HCT116 (cell line): ENCODE results near the gene UPF1. TPM values are rescaled to one million over a fixed set of nuclear protein-coding genes. Genes with fewer than 3 reads are reported as not detected.

Experiments
- ATAC-seq: fragments of 200-7000 bp; cut with Tn5 transposase; 2 replicates; pipeline ENCODE4 v1.9.1; 2020; ENCODE audit warnings: mild to moderate bottlenecking, moderate library complexity
- BruUV-seq: library from RNA; stranded (reverse); fragments of 400-500 nt; replicated peaks from 2 replicates; lab custom pipeline; 2021; lab: Mats Ljungman, UMichigan
- CTCF ChIA-PET: fragments of 300-600 bp; sonication (Branson Sonifier 250); formaldehyde crosslinking; loops from one replicate; lab custom pipeline; 2021; ENCODE audit warnings: antibody characterized with exemption; lab: Charles Lee
- POLR2A ChIA-PET: fragments of 300-600, 350-600 bp; sonication (Branson Sonifier 250); formaldehyde crosslinking; loops from one replicate; lab custom pipeline; 2021; ENCODE audit warnings: antibody characterized with exemption; lab: Charles Lee
- RAD21 ChIA-PET, 2 experiments: fragments of 300-600 bp; sonication (Branson Sonifier 250); formaldehyde crosslinking; loops; one replicate each; lab custom pipeline; 2023; ENCODE audit warnings: low total read pairs in 2 of 2; ENCODE audit not compliant: uncharacterized antibody in 2 of 2, unreplicated experiment in 2 of 2, low non-redundant PET in 1 of 2; lab: Charles Lee
- DNase-seq: peaks from one replicate; pipeline ENCODE4 v3.0.0-alpha.2; 2010; ENCODE audit warnings: low read depth, low spot score
- H2AFZ ChIP-seq: fragments of 200-600 bp; shearing (Covaris generic), sonication (generic); 2 replicates; pipeline ENCODE4 v1.6.1; 2017; ENCODE audit warnings: low read depth, mixed run types, mixed read lengths, antibody characterized with exemption, low read length; ENCODE audit not compliant: poor library complexity, severe bottlenecking
- H3K27ac ChIP-seq: 2 replicates; pipeline ENCODE4 v1.5.1; 2012; ENCODE audit warnings: low read depth, low read length
- H3K27me3 ChIP-seq: fragments of 200-600 bp; sonication (generic); 2 replicates; pipeline ENCODE4 v1.6.1; 2016; ENCODE audit warnings: mixed run types, low read length, mixed read lengths; ENCODE audit not compliant: insufficient read depth
- H3K36me3 ChIP-seq, 2 experiments: fragments of 200-500 bp in 1 of 2; fragments of 200-600 bp in 1 of 2; sonication (Bioruptor generic) in 1 of 2; sonication (generic) in 1 of 2; 2 replicates each; pipeline versions ENCODE4 v1.5.1 to v1.6.1; 2014 to 2016; ENCODE audit warnings: low read length in 2 of 2, inconsistent platforms in 1 of 2, mixed read lengths in 1 of 2, mixed run types in 1 of 2; ENCODE audit not compliant: insufficient read depth in 2 of 2, control insufficient read depth in 1 of 2
- H3K4me1 ChIP-seq, 2 experiments: fragments of 200-600 bp in 1 of 2; sonication (generic) in 1 of 2; 2 replicates each; pipeline versions ENCODE4 v1.5.1 to v1.6.1; 2012 to 2017; ENCODE audit warnings: low read length in 2 of 2, inconsistent platforms in 1 of 2, mild to moderate bottlenecking in 1 of 2, mixed read lengths in 1 of 2, mixed run types in 1 of 2, moderate library complexity in 1 of 2; ENCODE audit not compliant: insufficient read depth in 2 of 2, control insufficient read depth in 1 of 2
- H3K4me2 ChIP-seq: fragments of 200-600 bp; sonication (generic); 2 replicates; pipeline ENCODE4 v1.6.1; 2017; ENCODE audit warnings: mixed run types, low read length, mixed read lengths
- H3K4me3 ChIP-seq, 2 experiments: fragments of 200-600 bp in 1 of 2; sonication (generic) in 1 of 2; replicated peaks in 1 of 2; 2 replicates each; pipeline ENCODE4 v1.5.1; 2011 to 2016; ENCODE audit warnings: low read length in 2 of 2, control low read depth in 1 of 2, low read depth in 1 of 2, mild to moderate bottlenecking in 1 of 2, mixed read lengths in 1 of 2, mixed run types in 1 of 2
- H3K79me2 ChIP-seq: fragments of 200-600 bp; sonication (generic); 2 replicates; pipeline ENCODE4 v1.6.1; 2017; ENCODE audit warnings: mild to moderate bottlenecking, mixed run types, low read length, moderate library complexity, mixed read lengths; ENCODE audit not compliant: insufficient read depth
- H3K9ac ChIP-seq: fragments of 200-600 bp; sonication (generic); 2 replicates; pipeline ENCODE4 v1.6.1; 2016; ENCODE audit warnings: low read length, mixed read lengths
- H3K9me2 ChIP-seq: fragments of 200-600 bp; sonication (generic), shearing (Covaris generic); 2 replicates; pipeline ENCODE4 v1.6.1; 2017; ENCODE audit warnings: mixed run types, mild to moderate bottlenecking, moderate library complexity; ENCODE audit not compliant: insufficient read depth
- H3K9me3 ChIP-seq, 2 experiments: fragments of 200-500 bp in 1 of 2; fragments of 200-600 bp in 1 of 2; sonication (Bioruptor generic) in 1 of 2; sonication (generic) in 1 of 2; 2 replicates each; pipeline ENCODE4 v1.6.1; 2014 to 2017; ENCODE audit warnings: low read length in 2 of 2, mixed read lengths in 2 of 2, inconsistent platforms in 1 of 2, low read depth in 1 of 2, mild to moderate bottlenecking in 1 of 2, mixed run types in 1 of 2, moderate library complexity in 1 of 2; ENCODE audit not compliant: control insufficient read depth in 1 of 2, insufficient read depth in 1 of 2
- H4K20me1 ChIP-seq: fragments of 200-600 bp; sonication (generic), shearing (Covaris generic); 2 replicates; pipeline ENCODE4 v1.6.1; 2017; ENCODE audit warnings: mixed run types, mild to moderate bottlenecking, moderate library complexity; ENCODE audit not compliant: insufficient read depth
- CBX3 ChIP-seq: IDR thresholded peaks from 2 replicates; pipeline ENCODE4 v1.6.1; 2012; ENCODE audit warnings: low read depth
- CEBPB ChIP-seq: IDR thresholded peaks from 2 replicates; pipeline ENCODE4 v1.6.1; 2012; ENCODE audit warnings: low read depth
- EGR1 ChIP-seq: IDR thresholded peaks from 2 replicates; pipeline ENCODE4 v1.6.1; 2012; ENCODE audit warnings: low read depth
- ELF1 ChIP-seq: IDR thresholded peaks from 2 replicates; pipeline ENCODE4 v1.6.1; 2012; ENCODE audit warnings: low read depth, borderline replicate concordance
- EZH2 ChIP-seq: fragments of 200-600 bp; sonication (generic); IDR thresholded peaks from 2 replicates; pipeline ENCODE4 v1.6.1; 2017; ENCODE audit warnings: antibody characterized with exemption, mixed run types
- EZH2phosphoT487 ChIP-seq: fragments of 200-600 bp; IDR thresholded peaks from 2 replicates; pipeline ENCODE4 v1.6.1; 2018; ENCODE audit warnings: antibody characterized with exemption, borderline replicate concordance
- JUND ChIP-seq: IDR thresholded peaks from 2 replicates; pipeline ENCODE4 v1.6.1; 2012
- POLR2AphosphoS5 ChIP-seq: IDR thresholded peaks from 2 replicates; pipeline ENCODE4 v1.6.1; 2011; ENCODE audit warnings: mild to moderate bottlenecking, low read depth, low read length, moderate library complexity
- RAD21 ChIP-seq: IDR thresholded peaks from 2 replicates; pipeline ENCODE4 v1.6.1; 2012; ENCODE audit warnings: low read depth, mild to moderate bottlenecking
- SIN3A ChIP-seq: IDR thresholded peaks from 2 replicates; pipeline ENCODE4 v1.6.1; 2012; ENCODE audit warnings: low read depth
- SP1 ChIP-seq: IDR thresholded peaks from 2 replicates; pipeline ENCODE4 v1.6.1; 2012; ENCODE audit warnings: low read depth
- YY1 ChIP-seq: IDR thresholded peaks from 2 replicates; pipeline ENCODE4 v1.6.1; 2011; ENCODE audit warnings: low read length, low read depth, moderate library complexity, mild to moderate bottlenecking; ENCODE audit not compliant: insufficient replicate concordance; ENCODE audit errors: extremely low read depth
- ZNF274 ChIP-seq: fragments of 200-500 bp; sonication (Bioruptor generic); IDR thresholded peaks from 2 replicates; pipeline ENCODE4 v1.6.1; 2014; ENCODE audit warnings: mild to moderate bottlenecking, low read depth, low read length, inconsistent platforms
- intact Hi-C: fragments of 100-400 bp; cut with micrococcal nuclease; formaldehyde crosslinking; loops from 2 replicates; pipeline ENCODE4 v1.10.0; 2022
- total RNA-seq: library from RNA; stranded (reverse); gene quantifications from one replicate; pipeline ENCODE4 v1.2.1, GENCODE V29; 2021; ENCODE audit not compliant: unreplicated experiment
- TF ChIP-seq, protein P1 (sequence below), 3 experiments: fragments of 200-600 bp in 1 of 3; sonication (generic) in 1 of 3; IDR thresholded peaks in 2 of 3; conservative IDR thresholded peaks in 1 of 3; 2 replicates each; pipeline ENCODE4 v1.5.1; 2012 to 2017; ENCODE audit warnings: low read depth in 2 of 3, low read length in 2 of 3, antibody characterized with exemption in 1 of 3, borderline replicate concordance in 1 of 3, control low read depth in 1 of 3, mild to moderate bottlenecking in 1 of 3, mixed read lengths in 1 of 3, mixed run types in 1 of 3, moderate library complexity in 1 of 3; ENCODE audit not compliant: insufficient read depth in 1 of 3
- TF ChIP-seq, protein P2 (sequence below): IDR thresholded peaks from 2 replicates; pipeline ENCODE4 v1.6.1; 2012; ENCODE audit warnings: low read depth
- TF ChIP-seq, protein P3 (sequence below): IDR thresholded peaks from 2 replicates; pipeline ENCODE4 v1.6.1; 2012
- TF ChIP-seq, protein P4 (sequence below): IDR thresholded peaks from 2 replicates; pipeline ENCODE4 v1.6.1; 2012

Gene UPF1
- total RNA-seq, 1 experiment from 2014 or later = 78.5 TPM

DNA sequence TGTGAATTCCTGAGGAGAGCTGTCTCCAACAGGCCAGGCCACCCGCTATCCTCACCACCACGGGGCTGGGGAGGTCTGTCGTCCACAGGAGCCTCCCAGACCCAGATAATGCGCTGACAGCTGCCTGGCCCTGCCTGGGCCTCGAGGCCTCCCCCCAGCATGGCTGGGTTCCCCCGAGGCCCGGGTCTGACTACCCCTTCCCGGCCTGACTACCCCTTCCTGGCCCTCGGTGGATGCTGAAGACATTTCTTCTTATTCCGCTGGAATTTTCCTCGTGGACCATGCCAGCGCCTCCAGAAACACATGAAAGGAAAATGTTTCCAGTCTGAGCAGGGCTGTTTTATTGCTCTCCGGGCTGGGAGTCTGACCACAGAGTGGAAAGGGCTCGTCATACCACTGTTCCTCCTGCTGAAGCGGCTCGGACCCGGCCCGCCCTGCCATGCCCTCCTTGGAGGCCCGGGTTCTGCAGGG is 23.9 kb upstream of the UPF1 start:
- ChIA-PET POLR2A (no interaction called here), RAD21 (no interaction called here), CTCF (no interaction called here)
- H3K4me1 ChIP-seq = no peaks in the 10 kb centered on the region
- H4K20me1 ChIP-seq = no peaks in the 10 kb centered on the region
- H3K4me3 ChIP-seq = no peak overlapping the region
- H2AFZ ChIP-seq = no peak overlapping the region
- DNase-seq (no peak), ATAC-seq (no peak)
- no peak overlapping the region for H3K9ac ChIP-seq
- intact Hi-C loops = no loop called here
- no peaks in the 10 kb centered on the region for H3K36me3 ChIP-seq
- no TSS peak for BruUV-seq
- H3K9me3 ChIP-seq = no peaks in the 10 kb centered on the region
- H3K4me2 ChIP-seq = no peak overlapping the region
- H3K27ac ChIP-seq = no peak overlapping the region
- no peaks in the 10 kb centered on the region for H3K27me3 ChIP-seq
- no peaks in the 10 kb centered on the region for H3K9me2 ChIP-seq
- no peak for TF ChIP-seq YY1
- TF ChIP-seq, protein P1, sequence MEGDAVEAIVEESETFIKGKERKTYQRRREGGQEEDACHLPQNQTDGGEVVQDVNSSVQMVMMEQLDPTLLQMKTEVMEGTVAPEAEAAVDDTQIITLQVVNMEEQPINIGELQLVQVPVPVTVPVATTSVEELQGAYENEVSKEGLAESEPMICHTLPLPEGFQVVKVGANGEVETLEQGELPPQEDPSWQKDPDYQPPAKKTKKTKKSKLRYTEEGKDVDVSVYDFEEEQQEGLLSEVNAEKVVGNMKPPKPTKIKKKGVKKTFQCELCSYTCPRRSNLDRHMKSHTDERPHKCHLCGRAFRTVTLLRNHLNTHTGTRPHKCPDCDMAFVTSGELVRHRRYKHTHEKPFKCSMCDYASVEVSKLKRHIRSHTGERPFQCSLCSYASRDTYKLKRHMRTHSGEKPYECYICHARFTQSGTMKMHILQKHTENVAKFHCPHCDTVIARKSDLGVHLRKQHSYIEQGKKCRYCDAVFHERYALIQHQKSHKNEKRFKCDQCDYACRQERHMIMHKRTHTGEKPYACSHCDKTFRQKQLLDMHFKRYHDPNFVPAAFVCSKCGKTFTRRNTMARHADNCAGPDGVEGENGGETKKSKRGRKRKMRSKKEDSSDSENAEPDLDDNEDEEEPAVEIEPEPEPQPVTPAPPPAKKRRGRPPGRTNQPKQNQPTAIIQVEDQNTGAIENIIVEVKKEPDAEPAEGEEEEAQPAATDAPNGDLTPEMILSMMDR (IDR thresholded peaks at IDR 0.05 in 2 of 3, conservative IDR thresholded peaks at IDR 0.05 in 1 of 3; ENCODE audit: borderline replicate concordance in 1 of 3, insufficient read depth in 1 of 3, low read depth in 2 of 3, low read length in 2 of 3) = no peak
- TF ChIP-seq, protein P2, sequence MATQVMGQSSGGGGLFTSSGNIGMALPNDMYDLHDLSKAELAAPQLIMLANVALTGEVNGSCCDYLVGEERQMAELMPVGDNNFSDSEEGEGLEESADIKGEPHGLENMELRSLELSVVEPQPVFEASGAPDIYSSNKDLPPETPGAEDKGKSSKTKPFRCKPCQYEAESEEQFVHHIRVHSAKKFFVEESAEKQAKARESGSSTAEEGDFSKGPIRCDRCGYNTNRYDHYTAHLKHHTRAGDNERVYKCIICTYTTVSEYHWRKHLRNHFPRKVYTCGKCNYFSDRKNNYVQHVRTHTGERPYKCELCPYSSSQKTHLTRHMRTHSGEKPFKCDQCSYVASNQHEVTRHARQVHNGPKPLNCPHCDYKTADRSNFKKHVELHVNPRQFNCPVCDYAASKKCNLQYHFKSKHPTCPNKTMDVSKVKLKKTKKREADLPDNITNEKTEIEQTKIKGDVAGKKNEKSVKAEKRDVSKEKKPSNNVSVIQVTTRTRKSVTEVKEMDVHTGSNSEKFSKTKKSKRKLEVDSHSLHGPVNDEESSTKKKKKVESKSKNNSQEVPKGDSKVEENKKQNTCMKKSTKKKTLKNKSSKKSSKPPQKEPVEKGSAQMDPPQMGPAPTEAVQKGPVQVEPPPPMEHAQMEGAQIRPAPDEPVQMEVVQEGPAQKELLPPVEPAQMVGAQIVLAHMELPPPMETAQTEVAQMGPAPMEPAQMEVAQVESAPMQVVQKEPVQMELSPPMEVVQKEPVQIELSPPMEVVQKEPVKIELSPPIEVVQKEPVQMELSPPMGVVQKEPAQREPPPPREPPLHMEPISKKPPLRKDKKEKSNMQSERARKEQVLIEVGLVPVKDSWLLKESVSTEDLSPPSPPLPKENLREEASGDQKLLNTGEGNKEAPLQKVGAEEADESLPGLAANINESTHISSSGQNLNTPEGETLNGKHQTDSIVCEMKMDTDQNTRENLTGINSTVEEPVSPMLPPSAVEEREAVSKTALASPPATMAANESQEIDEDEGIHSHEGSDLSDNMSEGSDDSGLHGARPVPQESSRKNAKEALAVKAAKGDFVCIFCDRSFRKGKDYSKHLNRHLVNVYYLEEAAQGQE = no peak
- no peak for TF ChIP-seq SIN3A
- TF ChIP-seq ZNF274 = no peak
- TF ChIP-seq EZH2 = no peak
- no peak for TF ChIP-seq CBX3
- TF ChIP-seq POLR2AphosphoS5 = no peak
- TF ChIP-seq, protein P3, sequence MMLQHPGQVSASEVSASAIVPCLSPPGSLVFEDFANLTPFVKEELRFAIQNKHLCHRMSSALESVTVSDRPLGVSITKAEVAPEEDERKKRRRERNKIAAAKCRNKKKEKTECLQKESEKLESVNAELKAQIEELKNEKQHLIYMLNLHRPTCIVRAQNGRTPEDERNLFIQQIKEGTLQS = no peak
- no peak for TF ChIP-seq SP1
- TF ChIP-seq EZH2phosphoT487 = no peak
- no peak for TF ChIP-seq EGR1
- no peak for TF ChIP-seq CEBPB
- TF ChIP-seq, protein P4, sequence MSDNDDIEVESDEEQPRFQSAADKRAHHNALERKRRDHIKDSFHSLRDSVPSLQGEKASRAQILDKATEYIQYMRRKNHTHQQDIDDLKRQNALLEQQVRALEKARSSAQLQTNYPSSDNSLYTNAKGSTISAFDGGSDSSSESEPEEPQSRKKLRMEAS = no peak
- no peak for TF ChIP-seq RAD21
- TF ChIP-seq ELF1 = no peak
- no peak for TF ChIP-seq JUND
- TF ChIP-seq, all 23 proteins: peak for 0
- H3K79me2 ChIP-seq = no peaks in the 10 kb centered on the region
